PC-9 (cell line): ENCODE results near the gene MECR. TPM values are rescaled to one million over a fixed set of nuclear protein-coding genes. Genes with fewer than 3 reads are reported as not detected.

Experiments
- BruUV-seq: library from RNA; stranded (reverse); fragments of 400-500 nt; replicated peaks from 2 replicates; lab custom pipeline; 2021; lab: Mats Ljungman, UMichigan
- CTCF ChIA-PET: fragments of 300-600 bp; sonication (Branson Sonifier 250); formaldehyde crosslinking; loops from one replicate; lab custom pipeline; 2022; ENCODE audit warnings: antibody characterized with exemption; lab: Charles Lee
- POLR2A ChIA-PET: fragments of 300-600 bp; sonication (Branson Sonifier 250); formaldehyde crosslinking; loops from one replicate; lab custom pipeline; 2022; ENCODE audit warnings: antibody characterized with exemption; ENCODE audit not compliant: unreplicated experiment; lab: Charles Lee
- DNase-seq, 2 experiments: peaks; one replicate each; pipeline versions ENCODE4 v3.0.0 to v3.0.0-alpha.2; 2015 to 2022; ENCODE audit warnings: mixed read lengths in 1 of 2
- H2AFZ ChIP-seq: fragments of 200-600 bp; sonication (generic); 2 replicates; pipeline ENCODE4 v1.8.1; 2017; ENCODE audit warnings: antibody characterized with exemption
- H3F3A ChIP-seq: fragments of 200-600 bp; sonication (generic); 2 replicates; pipeline ENCODE4 v1.8.1; 2017; ENCODE audit warnings: antibody characterized with exemption, mild to moderate bottlenecking, low read depth; ENCODE audit not compliant: insufficient read depth
- H3K27ac ChIP-seq: fragments of 200-600 bp; sonication (generic); 2 replicates; pipeline ENCODE4 v1.6.1; 2016; ENCODE audit warnings: mixed run types
- H3K27me3 ChIP-seq: fragments of 200-600 bp; sonication (generic); 2 replicates; pipeline ENCODE4 v1.6.1; 2016; ENCODE audit warnings: low read depth, mixed run types; ENCODE audit not compliant: insufficient read depth
- H3K36me3 ChIP-seq: fragments of 200-600 bp; sonication (generic); 2 replicates; pipeline ENCODE4 v1.6.1; 2016; ENCODE audit warnings: low read depth, mixed run types
- H3K4me1 ChIP-seq: fragments of 200-600 bp; sonication (generic); replicated peaks from 2 replicates; pipeline ENCODE4 v1.6.1; 2016; ENCODE audit warnings: mixed run types; ENCODE audit not compliant: insufficient read depth
- H3K4me2 ChIP-seq: fragments of 200-600 bp; sonication (generic); 2 replicates; pipeline ENCODE4 v1.6.1; 2017; ENCODE audit warnings: mixed run types
- H3K4me3 ChIP-seq: fragments of 200-600 bp; sonication (generic); 2 replicates; pipeline ENCODE4 v1.6.1; 2016; ENCODE audit warnings: mixed run types
- H3K79me2 ChIP-seq: fragments of 200-600 bp; sonication (generic); 2 replicates; pipeline ENCODE4 v1.6.1; 2017; ENCODE audit warnings: low read depth, mixed run types
- H3K9me2 ChIP-seq: fragments of 200-600 bp; sonication (generic); 2 replicates; pipeline ENCODE4 v1.8.1; 2017; ENCODE audit warnings: mild to moderate bottlenecking; ENCODE audit not compliant: insufficient read depth
- H3K9me3 ChIP-seq: fragments of 200-600 bp; sonication (generic); 2 replicates; pipeline ENCODE4 v1.8.1; 2016; ENCODE audit warnings: low read depth; ENCODE audit not compliant: insufficient read depth
- H4K20me1 ChIP-seq: fragments of 200-600 bp; sonication (generic); 2 replicates; pipeline ENCODE4 v1.8.1; 2017; ENCODE audit not compliant: insufficient read depth
- EZH2 ChIP-seq: fragments of 200-600 bp; sonication (generic); IDR thresholded peaks from 2 replicates; pipeline ENCODE4 v1.8.0; 2017; ENCODE audit warnings: antibody characterized with exemption, low read depth
- intact Hi-C: fragments of 100-400 bp; cut with micrococcal nuclease; formaldehyde crosslinking; loops from one replicate; pipeline ENCODE4 v1.10.0; 2022; ENCODE audit not compliant: unreplicated experiment
- total RNA-seq: library from RNA; stranded (reverse); gene quantifications from 2 replicates; pipeline ENCODE4 v1.2.3, GENCODE V29; 2021
- TF ChIP-seq, protein P1 (sequence below): fragments of 200-600 bp; sonication (generic); conservative IDR thresholded peaks from 2 replicates; pipeline ENCODE4 v1.6.1; 2017; ENCODE audit warnings: mixed run types, antibody characterized with exemption, mild to moderate bottlenecking, moderate library complexity

The MECR gene
- total RNA-seq, 1 experiment from 2014 or later: 46.4 TPM

GRCh38 chr1:29245876-29246275 is 15.1 kb upstream of the MECR start:
- intact Hi-C loops: no loop called here
- H2AFZ ChIP-seq: no peak overlapping the region
- TF ChIP-seq, protein P1, sequence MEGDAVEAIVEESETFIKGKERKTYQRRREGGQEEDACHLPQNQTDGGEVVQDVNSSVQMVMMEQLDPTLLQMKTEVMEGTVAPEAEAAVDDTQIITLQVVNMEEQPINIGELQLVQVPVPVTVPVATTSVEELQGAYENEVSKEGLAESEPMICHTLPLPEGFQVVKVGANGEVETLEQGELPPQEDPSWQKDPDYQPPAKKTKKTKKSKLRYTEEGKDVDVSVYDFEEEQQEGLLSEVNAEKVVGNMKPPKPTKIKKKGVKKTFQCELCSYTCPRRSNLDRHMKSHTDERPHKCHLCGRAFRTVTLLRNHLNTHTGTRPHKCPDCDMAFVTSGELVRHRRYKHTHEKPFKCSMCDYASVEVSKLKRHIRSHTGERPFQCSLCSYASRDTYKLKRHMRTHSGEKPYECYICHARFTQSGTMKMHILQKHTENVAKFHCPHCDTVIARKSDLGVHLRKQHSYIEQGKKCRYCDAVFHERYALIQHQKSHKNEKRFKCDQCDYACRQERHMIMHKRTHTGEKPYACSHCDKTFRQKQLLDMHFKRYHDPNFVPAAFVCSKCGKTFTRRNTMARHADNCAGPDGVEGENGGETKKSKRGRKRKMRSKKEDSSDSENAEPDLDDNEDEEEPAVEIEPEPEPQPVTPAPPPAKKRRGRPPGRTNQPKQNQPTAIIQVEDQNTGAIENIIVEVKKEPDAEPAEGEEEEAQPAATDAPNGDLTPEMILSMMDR: peak; percentile 43; the same call in 1 of the 2 replicates
- no peak for TF ChIP-seq EZH2
- H3K4me2 ChIP-seq: no peak overlapping the region
- H3K4me1 ChIP-seq: peaks cover 32% of the 10 kb centered on the region
- CTCF ChIA-PET: interaction anchor here (0.6 kb wide), 1 partner anchor 95 kb away, joined by 11 read pairs; no protein-coding TSS in a partner anchor
- POLR2A ChIA-PET: no interaction called here
- no peaks in the 10 kb centered on the region for H3K36me3 ChIP-seq
- no peaks in the 10 kb centered on the region for H3K27me3 ChIP-seq
- peak in 1 of 2 experiments; percentile 35 for DNase-seq
- no peaks in the 10 kb centered on the region for H3K9me3 ChIP-seq
- H3K4me3 ChIP-seq: no peak overlapping the region
- peaks cover 47% of the 10 kb centered on the region for H3K79me2 ChIP-seq
- no TSS peak for BruUV-seq
- no peak overlapping the region for H3K27ac ChIP-seq
- H3F3A ChIP-seq: peaks cover 7% of the 10 kb centered on the region; the same call in 1 of the 2 replicates
- H3K9me2 ChIP-seq: no peaks in the 10 kb centered on the region
- H4K20me1 ChIP-seq: no peaks in the 10 kb centered on the region

GRCh38 chr1:29245261-29245660 is 14.5 kb upstream of the MECR start:
- H3K27ac ChIP-seq: no peak overlapping the region
- H3K9me2 ChIP-seq: no peaks in the 10 kb centered on the region
- no peak for DNase-seq
- peaks cover 45% of the 10 kb centered on the region for H3K79me2 ChIP-seq
- no peak for TF ChIP-seq EZH2
- TF ChIP-seq, protein P1: no peak
- H3K4me3 ChIP-seq: no peak overlapping the region
- BruUV-seq: no TSS peak
- ChIA-PET POLR2A (no interaction called here), CTCF (interaction anchor here (0.6 kb wide), 1 partner anchor 95 kb away, joined by 11 read pairs; no protein-coding TSS in a partner anchor)
- peaks cover 7% of the 10 kb centered on the region; the same call in 1 of the 2 replicates for H3F3A ChIP-seq
- no peaks in the 10 kb centered on the region for H3K9me3 ChIP-seq
- no peaks in the 10 kb centered on the region for H4K20me1 ChIP-seq
- H3K36me3 ChIP-seq: no peaks in the 10 kb centered on the region
- intact Hi-C loops: no loop called here
- H2AFZ ChIP-seq: no peak overlapping the region
- H3K4me2 ChIP-seq: no peak overlapping the region
- H3K27me3 ChIP-seq: no peaks in the 10 kb centered on the region
- peaks cover 29% of the 10 kb centered on the region for H3K4me1 ChIP-seq

- DNase-seq: no peak
- H3K4me1 ChIP-seq: peaks cover 27% of the 10 kb centered on the region
- BruUV-seq: no TSS peak
- TF ChIP-seq EZH2: no peak
- TF ChIP-seq, protein P1: no peak
- CTCF ChIA-PET: no interaction called here
- no peaks in the 10 kb centered on the region for H3K27me3 ChIP-seq
- no peak overlapping the region for H3K4me2 ChIP-seq
- peaks cover 6% of the 10 kb centered on the region for H3F3A ChIP-seq
- H2AFZ ChIP-seq: no peak overlapping the region
- no peaks in the 10 kb centered on the region for H3K9me3 ChIP-seq
- no peak overlapping the region for H3K27ac ChIP-seq
- no peak overlapping the region for H3K4me3 ChIP-seq
- intact Hi-C loops: no loop called here
- H4K20me1 ChIP-seq: no peaks in the 10 kb centered on the region
- H3K9me2 ChIP-seq: no peaks in the 10 kb centered on the region
- H3K36me3 ChIP-seq: no peaks in the 10 kb centered on the region
- H3K79me2 ChIP-seq: peaks cover 48% of the 10 kb centered on the region
- POLR2A ChIA-PET: no interaction called here
These were observed 13.1 kb upstream of the MECR start for GRCh38 chr1:29243871-29244200.
